ENCODE results near the gene SLC35D1.

SLC35D1 gene

DNA sequence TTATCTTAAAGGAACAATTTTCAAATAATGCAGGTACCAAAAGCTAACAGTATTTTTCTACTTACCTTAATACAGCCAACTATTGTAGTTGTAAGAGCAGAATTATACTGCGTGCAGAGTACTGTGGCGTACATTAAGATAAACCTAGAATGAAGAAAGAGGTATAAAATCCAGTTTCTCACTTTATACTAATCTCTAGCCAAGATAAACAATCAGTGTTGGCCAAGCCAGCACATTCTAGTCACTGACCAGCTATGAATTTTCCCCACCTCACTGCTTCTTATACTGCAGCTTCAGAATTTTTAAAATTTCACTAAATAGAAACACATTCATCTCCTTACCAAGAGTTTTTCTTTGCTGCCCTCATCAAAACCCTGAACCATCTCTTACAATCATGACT is 33.6 kb downstream of the SLC35D1 start:
- TF ChIP-seq TCF12 (IDR thresholded peaks at IDR 0.05; ENCODE audit: low read depth) (no peak), TAF1 (IDR thresholded peaks at IDR 0.05; ENCODE audit: low read depth) (no peak), FOXM1 (IDR thresholded peaks at IDR 0.05; ENCODE audit: borderline replicate concordance, low read depth) (no peak), CEBPB (IDR thresholded peaks at IDR 0.05) (no peak), TEAD4 (IDR thresholded peaks at IDR 0.05) (no peak), NFIC (IDR thresholded peaks at IDR 0.05) (no peak)
- TF ChIP-seq, protein P1, sequence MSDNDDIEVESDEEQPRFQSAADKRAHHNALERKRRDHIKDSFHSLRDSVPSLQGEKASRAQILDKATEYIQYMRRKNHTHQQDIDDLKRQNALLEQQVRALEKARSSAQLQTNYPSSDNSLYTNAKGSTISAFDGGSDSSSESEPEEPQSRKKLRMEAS (IDR thresholded peaks at IDR 0.05), result no peak

DNA sequence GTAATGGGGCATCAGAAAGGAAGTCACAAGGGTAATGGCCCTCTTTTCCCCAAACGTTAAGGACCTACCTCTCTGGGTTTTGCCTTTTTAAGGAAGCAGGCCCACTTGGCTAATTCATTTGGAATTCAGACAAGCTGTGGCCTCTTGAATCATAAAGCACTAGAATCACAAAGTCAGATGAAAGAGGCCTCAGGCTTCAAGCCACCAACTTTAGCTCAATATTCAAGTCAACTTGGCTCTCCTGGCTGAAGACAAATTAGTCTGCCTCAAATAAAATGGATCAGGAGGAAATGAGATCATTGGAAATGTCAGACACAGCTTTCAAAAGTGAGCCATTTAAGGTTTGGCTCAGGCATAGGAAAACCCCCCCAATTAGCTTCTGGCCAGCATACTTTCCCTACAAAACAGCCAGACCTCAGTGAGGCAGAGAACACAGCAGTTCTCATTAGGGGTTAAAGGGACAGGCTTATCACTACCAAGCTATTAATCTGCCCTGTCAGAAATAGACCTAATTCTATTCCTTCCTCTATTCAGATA is 34.3 kb downstream of the SLC35D1 start:
- no peak for TF ChIP-seq YY1 (IDR thresholded peaks at IDR 0.05; ENCODE audit: low read depth)
- TF ChIP-seq TEAD4 (IDR thresholded peaks at IDR 0.05), result no peak
- no peak for TF ChIP-seq CEBPB (IDR thresholded peaks at IDR 0.05)
- TF ChIP-seq EGR1 (IDR thresholded peaks at IDR 0.05), result no peak
- TF ChIP-seq TAF1 (IDR thresholded peaks at IDR 0.05; ENCODE audit: low read depth), result no peak
- TF ChIP-seq FOXM1 (IDR thresholded peaks at IDR 0.05; ENCODE audit: borderline replicate concordance, low read depth), result no peak
- TF ChIP-seq, protein P2, sequence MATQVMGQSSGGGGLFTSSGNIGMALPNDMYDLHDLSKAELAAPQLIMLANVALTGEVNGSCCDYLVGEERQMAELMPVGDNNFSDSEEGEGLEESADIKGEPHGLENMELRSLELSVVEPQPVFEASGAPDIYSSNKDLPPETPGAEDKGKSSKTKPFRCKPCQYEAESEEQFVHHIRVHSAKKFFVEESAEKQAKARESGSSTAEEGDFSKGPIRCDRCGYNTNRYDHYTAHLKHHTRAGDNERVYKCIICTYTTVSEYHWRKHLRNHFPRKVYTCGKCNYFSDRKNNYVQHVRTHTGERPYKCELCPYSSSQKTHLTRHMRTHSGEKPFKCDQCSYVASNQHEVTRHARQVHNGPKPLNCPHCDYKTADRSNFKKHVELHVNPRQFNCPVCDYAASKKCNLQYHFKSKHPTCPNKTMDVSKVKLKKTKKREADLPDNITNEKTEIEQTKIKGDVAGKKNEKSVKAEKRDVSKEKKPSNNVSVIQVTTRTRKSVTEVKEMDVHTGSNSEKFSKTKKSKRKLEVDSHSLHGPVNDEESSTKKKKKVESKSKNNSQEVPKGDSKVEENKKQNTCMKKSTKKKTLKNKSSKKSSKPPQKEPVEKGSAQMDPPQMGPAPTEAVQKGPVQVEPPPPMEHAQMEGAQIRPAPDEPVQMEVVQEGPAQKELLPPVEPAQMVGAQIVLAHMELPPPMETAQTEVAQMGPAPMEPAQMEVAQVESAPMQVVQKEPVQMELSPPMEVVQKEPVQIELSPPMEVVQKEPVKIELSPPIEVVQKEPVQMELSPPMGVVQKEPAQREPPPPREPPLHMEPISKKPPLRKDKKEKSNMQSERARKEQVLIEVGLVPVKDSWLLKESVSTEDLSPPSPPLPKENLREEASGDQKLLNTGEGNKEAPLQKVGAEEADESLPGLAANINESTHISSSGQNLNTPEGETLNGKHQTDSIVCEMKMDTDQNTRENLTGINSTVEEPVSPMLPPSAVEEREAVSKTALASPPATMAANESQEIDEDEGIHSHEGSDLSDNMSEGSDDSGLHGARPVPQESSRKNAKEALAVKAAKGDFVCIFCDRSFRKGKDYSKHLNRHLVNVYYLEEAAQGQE (IDR thresholded peaks at IDR 0.05; ENCODE audit: low read depth), result no peak
- TF ChIP-seq CREB1 (IDR thresholded peaks at IDR 0.05; ENCODE audit: low read depth), result no peak
- TF ChIP-seq TCF12 (IDR thresholded peaks at IDR 0.05; ENCODE audit: low read depth), result no peak
- no peak for TF ChIP-seq RAD21 (IDR thresholded peaks at IDR 0.05; ENCODE audit: low read depth)
- no peak for TF ChIP-seq ZBTB7A (IDR thresholded peaks at IDR 0.05; ENCODE audit: low read depth)
- TF ChIP-seq NFIC (IDR thresholded peaks at IDR 0.05), result no peak
- TF ChIP-seq, protein P3, sequence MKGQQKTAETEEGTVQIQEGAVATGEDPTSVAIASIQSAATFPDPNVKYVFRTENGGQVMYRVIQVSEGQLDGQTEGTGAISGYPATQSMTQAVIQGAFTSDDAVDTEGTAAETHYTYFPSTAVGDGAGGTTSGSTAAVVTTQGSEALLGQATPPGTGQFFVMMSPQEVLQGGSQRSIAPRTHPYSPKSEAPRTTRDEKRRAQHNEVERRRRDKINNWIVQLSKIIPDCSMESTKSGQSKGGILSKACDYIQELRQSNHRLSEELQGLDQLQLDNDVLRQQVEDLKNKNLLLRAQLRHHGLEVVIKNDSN (IDR thresholded peaks at IDR 0.05), result no peak
- no peak for TF ChIP-seq EP300 (IDR thresholded peaks at IDR 0.05; ENCODE audit: borderline replicate concordance)
- TF ChIP-seq, protein P1 (IDR thresholded peaks at IDR 0.05), result no peak

DNA sequence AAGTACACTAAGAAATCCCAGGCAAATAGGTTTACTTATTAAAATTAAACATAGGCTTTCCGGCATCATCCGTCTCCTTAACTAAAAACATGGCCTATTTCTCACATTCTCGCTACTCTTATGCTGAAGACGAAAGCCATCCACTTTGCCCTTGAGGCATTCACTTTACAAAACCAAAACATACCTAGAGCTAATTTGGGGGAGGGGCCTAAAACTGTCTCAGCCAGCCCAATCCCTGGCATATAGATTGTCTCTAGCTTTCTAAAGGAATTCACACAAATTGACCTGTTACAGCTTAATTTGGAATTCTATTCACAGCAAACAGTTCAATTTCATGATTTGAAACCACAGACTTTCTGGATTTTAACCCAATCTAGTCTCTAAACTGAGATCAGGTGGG is 34.8 kb downstream of the SLC35D1 start:
- TF ChIP-seq CREB1 (IDR thresholded peaks at IDR 0.05; ENCODE audit: low read depth) (no peak), EP300 (IDR thresholded peaks at IDR 0.05; ENCODE audit: borderline replicate concordance) (no peak), TAF1 (IDR thresholded peaks at IDR 0.05; ENCODE audit: low read depth) (no peak), CEBPB (IDR thresholded peaks at IDR 0.05) (no peak), RAD21 (IDR thresholded peaks at IDR 0.05; ENCODE audit: low read depth) (no peak)
- TF ChIP-seq, protein P3 (IDR thresholded peaks at IDR 0.05), result no peak

DNA sequence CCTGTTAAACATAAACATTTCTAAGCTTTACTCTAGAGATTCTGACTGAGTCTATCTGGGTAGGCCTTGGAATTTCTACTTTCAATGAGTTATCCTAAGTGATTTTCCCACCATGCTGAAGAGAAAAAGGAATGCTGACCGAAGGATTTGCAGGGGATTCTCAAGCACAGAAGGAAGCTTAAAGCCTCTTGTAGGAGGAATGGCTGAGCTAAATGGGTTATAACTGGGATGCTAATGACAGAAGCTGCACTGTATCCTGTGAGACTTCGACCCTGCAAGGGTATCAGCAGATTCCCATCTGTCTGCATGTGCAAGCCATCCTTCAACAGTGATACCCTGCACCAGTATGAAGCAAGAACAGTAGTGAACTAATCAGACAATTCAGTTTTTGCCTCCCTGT is 35.4 kb downstream of the SLC35D1 start:
- TF ChIP-seq, protein P2 (IDR thresholded peaks at IDR 0.05; ENCODE audit: low read depth), result no peak
- no peak for TF ChIP-seq EGR1 (IDR thresholded peaks at IDR 0.05)
- no peak for TF ChIP-seq CREB1 (IDR thresholded peaks at IDR 0.05; ENCODE audit: low read depth)
- no peak for TF ChIP-seq FOXM1 (IDR thresholded peaks at IDR 0.05; ENCODE audit: borderline replicate concordance, low read depth)
- no peak for TF ChIP-seq CEBPB (IDR thresholded peaks at IDR 0.05)

DNA sequence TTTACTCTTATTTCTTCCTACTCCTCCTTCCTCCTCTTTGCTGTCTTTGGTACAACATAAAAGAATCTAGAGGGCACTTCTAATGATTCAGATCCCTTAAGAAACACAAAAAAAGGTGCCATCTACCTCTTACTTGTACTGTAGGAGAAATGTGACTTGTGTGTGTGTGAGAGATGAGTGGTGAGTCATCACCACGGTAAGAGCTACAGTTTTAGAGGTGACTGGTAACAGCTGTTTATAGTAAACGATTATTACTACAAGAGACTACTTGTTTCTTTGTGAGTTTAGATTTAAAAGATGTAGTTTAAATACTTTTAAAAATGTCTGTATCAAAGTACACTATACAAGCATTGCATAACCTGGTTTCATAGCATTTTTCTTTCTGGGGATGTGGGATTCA is 40.4 kb downstream of the SLC35D1 start:
- TF ChIP-seq FOXM1 (IDR thresholded peaks at IDR 0.05; ENCODE audit: borderline replicate concordance, low read depth), result no peak
- TF ChIP-seq, protein P1 (IDR thresholded peaks at IDR 0.05), result no peak
- no peak for TF ChIP-seq ZBTB7A (IDR thresholded peaks at IDR 0.05; ENCODE audit: low read depth)

DNA sequence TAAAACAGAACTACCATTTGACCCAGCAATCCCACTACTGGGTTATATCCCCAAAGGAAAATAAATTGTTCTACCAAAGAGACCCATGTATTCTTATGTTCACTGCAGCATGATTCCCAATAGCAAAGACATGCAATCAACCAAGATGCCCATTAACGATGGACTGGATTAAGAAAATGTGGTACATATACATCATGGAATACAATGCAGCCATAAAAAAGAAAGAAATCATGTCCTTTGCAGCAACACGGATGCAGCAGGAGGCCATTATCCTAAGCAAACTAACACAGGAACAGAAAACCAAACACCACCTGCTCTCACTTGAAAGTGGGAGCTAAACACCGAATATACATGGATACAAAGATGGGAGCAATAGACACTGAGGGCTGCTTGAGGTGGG is 44.2 kb downstream of the SLC35D1 start:
- TF ChIP-seq RAD21 (IDR thresholded peaks at IDR 0.05; ENCODE audit: low read depth) (no peak), FOXM1 (IDR thresholded peaks at IDR 0.05; ENCODE audit: borderline replicate concordance, low read depth) (no peak), ZBTB7A (IDR thresholded peaks at IDR 0.05; ENCODE audit: low read depth) (no peak), NFIC (IDR thresholded peaks at IDR 0.05) (no peak), CEBPB (IDR thresholded peaks at IDR 0.05) (no peak), CREB1 (IDR thresholded peaks at IDR 0.05; ENCODE audit: low read depth) (no peak), TEAD4 (IDR thresholded peaks at IDR 0.05) (no peak), TCF12 (IDR thresholded peaks at IDR 0.05; ENCODE audit: low read depth) (no peak), YY1 (IDR thresholded peaks at IDR 0.05; ENCODE audit: low read depth) (no peak), EP300 (IDR thresholded peaks at IDR 0.05; ENCODE audit: borderline replicate concordance) (no peak), EGR1 (IDR thresholded peaks at IDR 0.05) (no peak), TAF1 (IDR thresholded peaks at IDR 0.05; ENCODE audit: low read depth) (no peak)
- TF ChIP-seq, protein P3 (IDR thresholded peaks at IDR 0.05), result no peak
- TF ChIP-seq, protein P1 (IDR thresholded peaks at IDR 0.05), result no peak
- TF ChIP-seq, protein P2 (IDR thresholded peaks at IDR 0.05; ENCODE audit: low read depth), result no peak

Data from Ishikawa (cell line).